Measurements from ENCODE around the gene FBXL14. TPM values are rescaled to one million over a fixed set of nuclear protein-coding genes. Genes with fewer than 3 reads are reported as not detected.

The FBXL14 gene
- total and polyA plus RNA-seq, 2 of the 13 experiments (the other 11 are each of a cell fraction or from before 2014, with no cell fraction given), result 7.0 to 7.4 TPM

- POLR2A ChIA-PET, result no interaction called here
- in situ Hi-C loops (cut with HindIII; ENCODE audit: extremely low pct_ligation_motif_present, low pct_unique_long_range_greater_than_20kb), result loop anchor here (5.0 to 25.0 kb wide), 2 partner anchors 458 to 1013 kb away; no protein-coding TSS in a partner anchor
- no peaks in the 10 kb centered on the region for H3K79me2 ChIP-seq (ENCODE audit: insufficient read depth, low read length)
Measured at GRCh38 chr12:1574865-1575259, 19.5 kb downstream of the FBXL14 start.

More at GRCh38 chr12:1574865-1575259, 19.5 kb downstream of the FBXL14 start:
- H3K36me3 ChIP-seq (replicated peaks in 1 of 2; ENCODE audit: control insufficient read depth in 1 of 2, insufficient read depth in 2 of 2, low read length in 2 of 2), result no peaks in the 10 kb centered on the region
- H3K27ac ChIP-seq (ENCODE audit: extremely low read length, insufficient read depth, low read length), result no peak overlapping the region
- BruUV-seq (replicated peaks), result no TSS peak
- intact Hi-C loops (cut with micrococcal nuclease; ENCODE audit: unreplicated experiment), result no loop called here
- DNase-seq (ENCODE audit: low spot score) (no peak), ATAC-seq (no peak), FAIRE-seq (no peak)
- H2AFZ ChIP-seq (ENCODE audit: low read length), result no peak overlapping the region
- H3K27me3 ChIP-seq (ENCODE audit: control insufficient read depth in 1 of 2, insufficient read depth in 2 of 2, low read length in 2 of 2), result peaks cover 8 to 39% of the 10 kb centered on the region in 2 experiments; a peak in 2 of 5 replicates
- WGBS (ENCODE audit: low lambda C conversion rate), result 2% methylated on average over 1 of the region's 1 CpG
- no peak overlapping the region for H3K4me3 ChIP-seq (replicated peaks in 1 of 3; ENCODE audit: insufficient read depth in 1 of 3, low read depth in 2 of 3, low read length in 3 of 3)
- no peaks in the 10 kb centered on the region for H3K9me3 ChIP-seq (ENCODE audit: low read length)
- no peaks in the 10 kb centered on the region for H4K20me1 ChIP-seq (ENCODE audit: insufficient read depth, low read length)
- H3K9ac ChIP-seq (ENCODE audit: insufficient read depth, low read depth, low read length), result no peak overlapping the region
- peaks cover 18% of the 10 kb centered on the region for H3K4me1 ChIP-seq (ENCODE audit: insufficient read depth, low read length)
- no peak overlapping the region for H3K4me2 ChIP-seq (ENCODE audit: low read depth, low read length)
- CTCF ChIA-PET (ENCODE audit: low intra/inter-chr PET ratio, low total read pairs), result no interaction called here
- TF ChIP-seq ASH2L (IDR thresholded peaks at IDR 0.05; ENCODE audit: insufficient read length, low read depth, low read length) (no peak), ZBTB25 (CRISPR knock-in tag; IDR thresholded peaks at IDR 0.05) (no peak), TGIF2 (CRISPR knock-in tag; IDR thresholded peaks at IDR 0.05) (no peak), ZNF382 (CRISPR knock-in tag; IDR thresholded peaks at IDR 0.05; ENCODE audit: borderline replicate concordance) (no peak), ZMYM4 (CRISPR knock-in tag; IDR thresholded peaks at IDR 0.05) (no peak), ZMYM2 (CRISPR knock-in tag; IDR thresholded peaks at IDR 0.05) (no peak), XRCC5 (optimal IDR thresholded peaks at IDR 0.05; ENCODE audit: low read length) (no peak), KDM5B (CRISPR knock-in tag; IDR thresholded peaks at IDR 0.05; ENCODE audit: borderline replicate concordance) (no peak), ZNF460 (CRISPR knock-in tag; IDR thresholded peaks at IDR 0.05; ENCODE audit: borderline replicate concordance) (no peak), HMGXB4 (CRISPR knock-in tag; IDR thresholded peaks at IDR 0.05; ENCODE audit: borderline replicate concordance in 1 of 2, low read depth in 1 of 2) (no peak), ZNF468 (CRISPR knock-in tag; IDR thresholded peaks at IDR 0.05) (no peak)

All from HepG2 (cell line).